Panc1 (cell line): ENCODE data around the gene MSGN1.

Experiments used
- CTCF ChIP-seq: fragments of 450-650 bp; IDR thresholded peaks from 2 replicates; pipeline ENCODE4 v1.5.1; 2017; ENCODE audit warnings: mild to moderate bottlenecking
- TCF7L2 ChIP-seq: IDR thresholded peaks from 2 replicates; pipeline ENCODE4 v1.6.1; 2011; ENCODE audit warnings: mild to moderate bottlenecking, low read depth, low read length, inconsistent platforms

DNA sequence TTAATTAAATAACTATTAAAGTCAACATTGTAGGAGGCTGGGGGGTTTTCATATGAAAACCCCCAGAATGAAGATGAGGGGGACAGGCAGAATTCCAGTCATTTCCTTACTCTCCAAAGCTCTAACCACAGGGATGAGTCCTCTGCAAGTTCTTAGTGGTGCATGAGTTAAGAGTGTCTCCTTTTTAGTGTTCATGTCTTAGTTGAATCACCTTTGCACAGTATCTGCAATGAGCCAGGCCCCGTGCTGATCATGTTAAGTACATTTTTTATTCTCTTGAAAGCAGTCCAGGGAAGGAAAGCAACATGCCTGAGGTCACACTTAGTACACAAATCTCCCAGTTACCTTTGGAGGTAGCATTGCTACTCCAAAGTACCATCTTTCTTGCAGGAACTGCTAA is 25.7 kb upstream of the MSGN1 start:
- TF ChIP-seq CTCF (no peak), TCF7L2 (no peak)
